ENCODE measurements around the gene KRT39.

KRT39 gene

GRCh38 chr17:40980117-40980516 is 13.4 kb upstream of the KRT39 start:
- DNase-seq (ENCODE audit: low read depth) = no peak

DNA sequence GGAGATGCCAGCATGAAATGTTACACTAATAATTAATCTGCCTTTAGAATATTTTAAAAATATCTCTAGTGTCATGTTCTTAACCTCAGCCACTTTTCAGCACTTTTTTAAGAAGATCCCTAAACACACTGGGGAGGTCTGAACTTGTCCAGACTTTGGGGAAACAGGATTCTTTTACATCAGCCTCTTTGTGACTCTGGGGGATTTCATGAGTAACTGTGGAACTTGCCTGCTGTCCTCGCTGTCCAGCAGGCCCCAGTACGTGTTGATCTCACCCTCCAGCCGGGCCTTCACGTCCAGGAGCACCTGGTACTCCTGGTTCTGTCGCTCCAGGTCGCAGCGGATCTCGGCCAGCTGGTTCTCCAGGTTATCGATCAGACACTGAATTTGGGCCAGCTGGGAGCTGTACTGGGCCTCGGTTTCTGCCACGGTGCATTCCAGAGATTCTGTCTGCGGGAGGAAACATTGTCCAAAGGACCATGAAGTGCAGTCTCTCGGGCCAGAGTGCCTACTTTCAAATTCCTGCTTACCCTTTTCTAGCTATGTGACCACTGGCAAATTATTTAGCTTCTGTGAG is 11.9 kb upstream of the KRT39 start:
- no peak for DNase-seq (ENCODE audit: low read depth)

DNA sequence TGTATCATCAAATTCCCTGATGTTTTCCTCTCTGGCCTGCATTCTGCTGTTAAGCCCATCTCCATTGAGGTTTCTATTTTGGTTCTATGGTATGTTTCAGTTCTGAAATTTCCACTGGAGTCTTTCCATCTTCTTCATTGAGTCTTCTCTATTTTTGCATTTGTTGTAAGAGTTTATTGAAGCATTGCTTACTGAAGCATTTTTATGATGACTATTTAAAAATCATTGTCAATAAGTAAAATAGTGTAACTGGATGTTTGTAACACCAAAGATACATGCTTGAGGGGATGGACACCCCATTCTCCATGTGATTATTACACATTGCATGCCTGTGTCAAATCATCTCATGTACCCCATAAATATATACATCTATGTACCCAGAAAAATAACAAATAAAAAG is 8.8 kb upstream of the KRT39 start:
- DNase-seq (ENCODE audit: low read depth) = no peak

DNA sequence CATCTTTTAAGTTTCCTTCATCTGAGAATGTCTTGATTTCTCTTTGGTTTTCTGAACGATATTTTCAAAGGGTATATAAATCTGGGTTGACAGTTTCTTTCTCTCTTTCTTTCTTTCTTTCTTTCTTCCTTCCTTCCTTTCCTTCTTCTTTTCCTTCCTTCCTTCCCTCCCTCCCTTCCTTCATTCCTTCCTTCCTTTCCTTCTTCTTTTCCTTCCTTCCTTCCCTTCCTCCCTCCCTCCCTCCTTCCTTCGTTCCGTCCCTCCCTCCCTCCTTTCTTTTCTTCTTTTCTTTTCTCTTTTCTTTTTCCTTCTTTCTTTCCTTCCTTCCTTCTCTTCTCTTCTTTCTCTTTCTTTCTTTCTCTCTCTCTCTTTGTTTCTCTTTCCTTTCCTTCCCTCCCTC is 7.6 kb upstream of the KRT39 start:
- DNase-seq (ENCODE audit: low read depth) = no peak

DNA sequence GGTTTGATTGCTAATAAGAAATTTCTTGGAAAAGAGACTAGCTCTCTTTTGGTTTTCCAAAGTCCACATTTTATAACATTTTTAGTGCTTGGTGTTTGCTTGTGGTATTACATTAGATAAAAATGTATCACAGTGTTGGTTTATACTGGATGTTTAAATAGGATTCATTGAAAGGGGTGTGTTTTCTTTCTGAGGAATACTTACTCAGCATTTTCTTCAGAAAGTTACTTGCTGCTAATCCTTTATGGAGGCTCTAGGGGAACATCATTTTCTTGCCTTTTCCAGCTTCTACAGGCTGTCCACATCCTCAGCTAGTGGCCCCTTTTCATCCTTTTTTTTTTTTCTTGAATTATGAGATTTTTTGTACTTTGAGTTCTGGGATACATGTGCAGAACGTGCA is 834 bp upstream of the KRT39 start:
- no peak for DNase-seq (ENCODE audit: low read depth)

- no peak for DNase-seq (ENCODE audit: low read depth)
These were observed 2.9 kb downstream of the KRT39 start for GRCh38 chr17:40963838-40964237.

DNA sequence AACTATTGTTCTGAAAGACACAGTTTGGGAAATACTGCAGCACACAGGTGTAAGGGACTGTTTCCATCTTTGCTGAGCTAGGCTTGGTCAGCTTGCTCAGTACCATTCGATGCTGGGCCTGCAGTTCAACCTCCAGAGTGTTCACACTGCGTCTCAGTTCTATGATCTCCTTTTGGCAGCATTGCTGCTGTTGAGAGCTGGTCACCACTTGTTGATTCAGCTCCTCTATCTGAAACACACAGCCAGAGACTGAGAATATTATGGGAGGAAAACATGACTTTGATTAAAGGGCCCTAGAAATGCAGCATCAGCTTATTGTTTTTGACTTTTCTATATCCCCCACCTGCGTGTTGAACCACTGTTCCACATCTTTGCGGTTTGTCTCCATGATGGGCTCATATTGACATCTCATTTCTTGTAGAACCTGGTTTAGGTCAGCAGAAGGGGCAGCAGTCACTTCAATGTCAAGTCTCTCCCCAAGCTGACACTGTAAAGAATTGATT is 4.6 kb downstream of the KRT39 start:
- DNase-seq (ENCODE audit: low read depth) = no peak

GRCh38 chr17:40961591-40961990 is 5.2 kb downstream of the KRT39 start:
- DNase-seq (ENCODE audit: low read depth) = no peak

DNA sequence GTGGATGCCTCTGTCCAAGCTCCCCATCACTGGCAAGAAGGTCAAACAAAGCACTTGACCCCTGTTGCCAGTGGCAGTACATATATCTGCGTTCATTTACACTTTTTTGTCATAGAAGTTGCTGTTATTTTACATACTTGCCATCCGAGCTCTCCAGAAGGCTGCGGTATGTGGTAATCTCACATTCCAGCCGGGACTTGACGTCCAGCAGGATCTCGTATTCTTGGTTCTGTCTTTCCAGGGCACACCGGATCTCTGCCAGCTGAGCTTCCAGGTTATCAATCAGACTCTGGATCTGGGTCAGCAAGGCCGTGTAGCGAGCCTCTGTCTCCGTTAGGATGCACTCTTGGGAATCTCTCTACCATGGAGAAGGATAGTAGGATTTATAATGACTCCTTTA is 6.6 kb downstream of the KRT39 start:
- no peak for DNase-seq (ENCODE audit: low read depth)

- DNase-seq (ENCODE audit: low read depth) = no peak
These were observed 8.4 kb downstream of the KRT39 start for GRCh38 chr17:40958086-40958953.

GRCh38 chr17:40956401-40957254 is 10.1 kb downstream of the KRT39 start:
- no peak for DNase-seq (ENCODE audit: low read depth)

GRCh38 chr17:40953881-40954280 is 12.9 kb downstream of the KRT39 start:
- DNase-seq (ENCODE audit: low read depth) = no peak

DNA sequence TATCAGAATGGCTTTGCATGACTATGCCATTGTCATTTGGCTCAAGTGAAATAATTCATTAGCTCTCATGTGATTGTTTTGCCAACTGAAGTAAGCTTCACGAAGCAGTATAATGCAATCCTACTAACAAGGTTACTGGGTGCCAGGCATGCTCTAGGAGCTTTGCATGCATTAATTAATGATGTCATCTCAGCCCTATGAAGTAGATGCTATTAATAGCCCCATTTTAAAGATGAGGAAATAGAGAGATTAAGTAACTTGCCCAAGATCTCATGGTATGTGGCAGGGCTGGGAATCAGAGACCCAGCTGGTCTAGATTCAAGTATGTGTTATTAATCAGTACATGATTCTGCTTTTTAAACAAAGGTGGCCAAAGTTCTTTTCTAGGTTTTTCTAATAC is 14.1 kb downstream of the KRT39 start:
- DNase-seq (ENCODE audit: low read depth) = no peak

GRCh38 chr17:40952154-40952553 is 14.6 kb downstream of the KRT39 start:
- DNase-seq (ENCODE audit: low read depth) = no peak

DNA sequence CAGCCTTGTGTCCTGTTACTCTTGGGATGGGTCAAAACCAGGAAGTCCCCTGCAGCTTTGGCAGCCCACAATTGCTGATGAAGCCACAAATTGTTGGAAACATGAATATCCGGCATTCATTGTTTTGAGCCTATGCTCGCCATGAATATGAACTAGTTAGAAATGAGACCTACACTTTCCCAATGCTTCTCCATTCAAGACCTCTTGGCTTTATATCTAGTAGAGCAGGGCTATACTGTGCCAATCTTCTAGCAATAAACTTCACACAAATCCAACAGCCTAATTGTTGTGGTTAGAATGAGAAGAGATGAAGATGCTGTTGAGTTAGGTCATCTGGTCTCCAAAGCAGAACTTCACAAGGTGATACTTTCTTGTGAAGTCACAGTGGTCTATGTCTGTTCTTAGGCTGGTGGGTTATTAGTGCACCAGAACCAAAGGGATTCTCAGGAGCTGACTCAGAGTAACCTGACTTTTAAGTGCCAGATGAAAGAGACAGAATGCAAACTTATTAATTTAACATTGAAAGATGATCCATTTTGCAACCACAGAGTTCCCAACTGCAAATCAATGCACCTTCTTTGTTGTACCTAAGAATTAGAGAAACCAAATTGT is 15.6 kb downstream of the KRT39 start:
- DNase-seq (ENCODE audit: low read depth) = no peak

- DNase-seq (ENCODE audit: low read depth) = no peak
These were observed 16.6 kb downstream of the KRT39 start for GRCh38 chr17:40950176-40950575.

DNA sequence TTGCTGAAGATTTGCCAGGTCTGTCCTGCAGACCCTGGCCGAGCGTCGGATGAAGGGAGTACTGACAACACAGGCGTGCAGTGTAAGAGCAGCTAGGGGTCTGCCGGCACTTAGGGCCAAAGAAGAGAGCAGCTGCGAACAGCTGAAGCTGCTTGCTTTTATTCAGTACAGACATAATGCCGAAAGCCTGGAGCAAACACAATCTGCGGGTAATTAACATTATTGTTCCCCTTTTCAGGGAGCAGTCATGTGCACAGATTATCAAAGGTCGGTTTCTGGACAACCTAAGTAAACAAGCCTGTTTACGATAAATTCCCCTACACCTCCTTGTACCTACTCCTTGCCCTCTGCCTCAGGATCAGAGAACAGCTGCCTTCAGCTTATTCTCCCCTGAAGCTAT is 17.3 kb downstream of the KRT39 start:
- no peak for DNase-seq (ENCODE audit: low read depth)

DNA sequence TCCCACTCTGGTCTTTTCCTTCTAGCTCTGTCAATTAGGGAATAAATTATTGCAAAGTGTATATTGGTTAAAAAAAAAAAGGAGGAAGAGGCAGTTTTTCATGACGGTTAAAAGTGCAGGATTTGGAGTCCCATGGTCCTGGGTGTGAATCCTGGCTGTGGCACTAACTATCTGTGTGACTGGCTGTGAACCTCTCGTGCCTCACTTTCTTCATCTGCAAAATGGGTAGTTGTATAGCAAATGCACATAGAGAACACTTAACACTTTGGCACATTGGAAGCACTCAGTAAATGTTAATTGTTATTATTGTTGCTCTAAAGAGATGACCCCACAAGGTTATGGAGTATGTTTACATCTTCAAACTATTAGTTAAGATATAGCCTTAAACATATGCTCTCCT is 18.8 kb downstream of the KRT39 start:
- no peak for DNase-seq (ENCODE audit: low read depth)

- DNase-seq (ENCODE audit: low read depth) = no peak
These were observed 21.3 kb downstream of the KRT39 start for GRCh38 chr17:40945414-40945813.

GRCh38 chr17:40944531-40944930 is 22.2 kb downstream of the KRT39 start:
- no peak for DNase-seq (ENCODE audit: low read depth)

GRCh38 chr17:40942553-40942952 is 24.2 kb downstream of the KRT39 start:
- DNase-seq (ENCODE audit: low read depth) = no peak

DNA sequence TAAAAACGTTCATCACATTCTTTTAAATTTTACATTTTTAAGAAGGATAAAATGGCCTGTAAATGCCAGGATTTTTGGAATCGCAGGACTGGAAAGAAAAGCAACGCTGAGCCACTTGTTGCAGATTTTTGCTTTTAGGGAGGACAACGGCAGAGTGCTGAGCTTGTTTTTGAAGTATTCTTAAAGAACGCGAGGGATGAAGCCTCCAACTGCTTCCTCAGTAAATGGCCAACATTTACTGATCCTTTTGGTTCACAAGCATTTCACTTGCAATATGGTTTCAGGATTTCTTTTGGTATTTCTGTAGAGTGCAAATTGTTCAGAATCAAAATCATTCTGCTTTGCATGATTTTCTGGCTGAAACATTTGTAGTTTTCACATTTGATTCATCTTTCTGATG is 26.5 kb downstream of the KRT39 start:
- no peak for DNase-seq (ENCODE audit: low read depth)

All from activated T-cell treated with anti-CD3 and anti-CD28 coated beads for 24 hours (primary cell).